HPDE6-E6E7 (cell line): ENCODE results near the gene PRIMPOL.
"Not testable (repeated sequence)": the region's sequence is repeated elsewhere in the genome, so short reads cannot be mapped to it uniquely, and the experiment has no call there.

ENCODE experiments used
- DNase-seq: peaks from one replicate; pipeline ENCODE4 v3.0.0; 2011; ENCODE audit warnings: missing footprints; ENCODE audit errors: extremely low spot score

Gene PRIMPOL

GRCh38 chr4:184649026-184649970, at the start of gene PRIMPOL, which contains the start of gene CASP3:
Gene PRIMPOL, plus strand, starts transcription at chr4:184649738. Its CDS starts 7,403 bp downstream, at chr4:184657141.
Gene CASP3, minus strand, starts transcription at chr4:184649447. Its CDS starts 10,994 bp downstream, at chr4:184638453.
- peak; percentile 76 for DNase-seq

- not testable (repeated sequence) for DNase-seq
Measured at GRCh38 chr4:184600982-184601381, 48.6 kb upstream of the PRIMPOL start.

- DNase-seq: not testable (repeated sequence)
Measured at GRCh38 chr4:184602857-184603256, 46.7 kb upstream of the PRIMPOL start.

GRCh38 chr4:184607429-184607828, 42.1 kb upstream of the PRIMPOL start:
- DNase-seq: not testable (repeated sequence)

GRCh38 chr4:184612074-184612473, 37.5 kb upstream of the PRIMPOL start:
- no peak for DNase-seq

DNA sequence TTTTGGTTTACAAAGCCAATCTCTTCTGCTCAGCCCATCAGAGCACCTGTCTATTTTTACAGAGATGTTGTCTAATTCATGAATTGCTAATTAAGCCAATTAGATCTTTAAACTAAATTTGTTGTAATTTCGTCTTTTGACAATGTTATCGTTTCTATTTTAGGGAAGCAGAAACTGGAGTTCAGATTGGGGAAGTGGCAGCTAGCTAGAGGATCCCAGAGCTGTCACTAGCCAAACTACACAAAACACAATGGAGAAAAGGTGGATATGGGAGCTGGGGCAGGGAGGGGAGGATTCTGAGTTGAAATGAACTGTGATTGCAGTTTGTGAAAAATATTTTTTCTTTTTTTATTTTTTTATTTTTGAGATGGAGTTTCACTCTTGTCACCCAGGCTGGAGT, 36.1 kb upstream of the PRIMPOL start:
- DNase-seq: no peak

DNA sequence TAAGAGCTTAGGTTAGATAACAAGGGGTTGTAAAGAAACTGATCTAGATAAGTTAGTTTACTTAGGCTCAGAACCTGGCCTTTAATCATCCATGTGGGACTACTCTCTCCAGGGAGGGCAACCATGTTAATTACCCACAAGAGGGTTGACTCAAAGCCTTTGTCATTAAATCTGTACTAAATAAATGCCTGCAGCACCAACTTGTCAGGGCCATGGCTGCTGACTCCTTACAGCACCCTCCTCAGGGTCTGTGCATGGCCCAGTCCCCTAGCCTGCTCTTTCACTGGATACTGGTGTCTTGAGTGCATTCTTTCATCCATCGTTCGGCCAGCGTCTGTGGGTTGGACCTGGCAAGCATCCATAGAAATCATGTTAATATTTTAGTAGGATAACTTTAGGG, 35.0 kb upstream of the PRIMPOL start:
- DNase-seq: no peak

DNA sequence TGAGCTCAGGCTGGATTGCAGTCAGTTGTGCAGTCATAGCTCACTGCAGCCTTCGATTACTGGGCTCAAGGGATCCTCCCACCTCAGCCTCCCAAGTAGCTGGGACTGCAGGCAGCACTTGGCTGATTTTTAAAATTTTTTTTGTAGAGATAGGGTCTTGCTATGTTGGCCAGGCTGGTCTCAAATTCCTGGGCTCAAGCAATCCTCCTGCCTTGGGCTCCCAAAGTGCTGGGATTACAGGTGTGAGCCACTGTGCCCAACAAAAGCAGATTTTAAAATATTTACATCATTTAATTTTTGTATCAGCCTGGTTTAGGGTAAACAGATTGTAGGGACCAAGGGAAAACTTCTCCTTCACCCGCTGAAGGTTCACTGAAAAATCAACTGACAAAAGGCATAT, 33.4 kb upstream of the PRIMPOL start:
- not testable (repeated sequence) for DNase-seq

GRCh38 chr4:184616633-184617551, 32.6 kb upstream of the PRIMPOL start:
- DNase-seq: no peak

- no peak for DNase-seq
Measured at GRCh38 chr4:184617600-184618196, 31.8 kb upstream of the PRIMPOL start.

DNA sequence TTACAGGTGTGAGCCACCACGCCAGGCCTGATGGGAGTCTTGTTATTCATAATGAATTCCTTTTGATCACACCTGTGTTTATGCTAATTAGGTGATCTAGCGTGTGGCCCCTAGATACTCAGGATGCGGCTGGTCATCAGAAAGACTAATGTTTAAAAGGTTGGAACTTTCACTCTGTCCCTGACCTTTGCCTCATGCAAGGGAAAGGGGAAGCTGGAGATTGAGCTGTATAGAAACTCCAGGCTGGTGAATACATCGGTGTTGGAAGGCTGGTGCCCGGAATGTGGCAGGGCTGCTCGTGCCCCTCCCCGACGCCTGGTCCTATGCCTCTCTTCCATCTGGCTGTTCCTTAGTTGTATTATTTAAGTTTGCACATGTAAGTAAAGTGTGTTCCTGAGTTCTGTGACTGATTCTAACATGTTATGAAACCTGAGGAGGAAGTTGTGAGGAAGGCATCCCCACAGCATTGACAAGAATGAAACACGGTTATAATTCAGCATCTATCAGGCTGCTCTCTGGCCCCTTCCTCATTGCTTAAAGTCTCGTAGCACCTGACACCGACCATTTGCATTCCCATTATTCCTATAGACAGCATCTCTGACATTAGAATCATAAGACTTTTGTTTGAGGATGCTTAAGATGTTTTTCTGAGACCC, 29.2 kb upstream of the PRIMPOL start:
- no peak for DNase-seq

- no peak for DNase-seq
Measured at GRCh38 chr4:184621518-184621917, 28.0 kb upstream of the PRIMPOL start.

- not testable (repeated sequence) for DNase-seq
Measured at GRCh38 chr4:184624504-184624903, 25.0 kb upstream of the PRIMPOL start.

- DNase-seq: no peak
Measured at GRCh38 chr4:184624972-184625554, 24.5 kb upstream of the PRIMPOL start.

GRCh38 chr4:184625783-184626596, 23.5 kb upstream of the PRIMPOL start:
- DNase-seq: not testable (repeated sequence)

DNA sequence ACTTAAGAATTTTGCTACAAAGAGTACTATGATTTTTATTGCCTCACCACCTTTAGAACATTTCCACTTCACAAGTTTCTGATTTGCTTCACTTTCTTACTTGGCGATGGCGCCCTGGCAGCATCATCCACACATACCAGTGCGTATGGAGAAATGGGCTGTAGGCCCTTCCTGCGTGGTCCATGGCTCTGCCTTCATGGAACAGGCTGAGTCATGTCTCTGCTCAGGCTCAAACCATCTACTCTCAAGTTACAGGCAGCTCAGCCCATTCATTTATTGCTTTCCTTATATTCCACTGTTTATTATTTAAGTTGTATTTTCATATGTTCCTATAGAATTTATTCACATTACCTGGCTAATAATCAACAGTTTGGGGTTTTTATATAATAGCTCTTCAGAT, 21.4 kb upstream of the PRIMPOL start:
- DNase-seq: no peak

- no peak for DNase-seq
Measured at GRCh38 chr4:184632842-184633241, 16.7 kb upstream of the PRIMPOL start.

GRCh38 chr4:184635381-184635780, 14.2 kb upstream of the PRIMPOL start:
- no peak for DNase-seq

GRCh38 chr4:184636144-184636543, 13.4 kb upstream of the PRIMPOL start:
- no peak for DNase-seq

DNA sequence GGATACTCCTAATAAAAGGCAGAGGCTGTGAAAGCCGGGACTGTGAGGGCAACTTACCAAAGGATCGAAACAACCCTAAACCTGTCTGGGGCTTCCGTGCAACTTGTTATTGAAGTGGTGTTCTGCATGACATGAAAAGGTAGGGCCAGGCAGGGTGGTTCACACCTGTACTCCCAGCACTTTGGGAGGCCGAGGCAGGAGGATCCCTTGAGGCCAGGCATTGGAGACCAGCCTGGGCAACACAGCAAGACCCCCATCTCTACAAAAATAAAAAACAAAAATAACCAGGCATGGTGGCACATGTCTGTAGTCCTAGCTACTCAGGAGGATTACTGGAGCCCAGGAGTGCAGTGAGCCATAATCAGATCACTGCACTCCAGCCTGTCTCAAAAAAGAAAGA, 12.6 kb upstream of the PRIMPOL start:
- no peak for DNase-seq
